T-helper 1 cell treated with Interleukin-12 subunit alpha and Interleukin-12 subunit beta and Interleukin-4 antibody, amounts not matched to agents 30 μg/mL and 1 μg/mL, for 36 hours (primary cell): Measurements from ENCODE around the gene DNAH7.
"Not testable (repeated sequence)": the region's sequence is repeated elsewhere in the genome, so short reads cannot be mapped to it uniquely, and the experiment has no call there.

ENCODE experiments used
- H3K27ac Mint-ChIP-seq: one replicate; pipeline ENCODE4 v1.8.0; 2021; ENCODE audit warnings: mild to moderate bottlenecking, mixed read lengths
- H3K27me3 Mint-ChIP-seq: one replicate; pipeline ENCODE4 v1.8.0; 2021; ENCODE audit warnings: low read depth, mixed read lengths
- H3K36me3 Mint-ChIP-seq: one replicate; pipeline ENCODE4 v1.8.0; 2021; ENCODE audit warnings: low read depth, mixed read lengths
- H3K4me1 Mint-ChIP-seq: one replicate; pipeline ENCODE4 v1.8.0; 2021; ENCODE audit warnings: low read depth, mixed read lengths
- H3K4me3 Mint-ChIP-seq: one replicate; pipeline ENCODE4 v1.8.0; 2021; ENCODE audit warnings: mild to moderate bottlenecking, moderate library complexity, mixed read lengths
- H3K9me3 Mint-ChIP-seq: one replicate; pipeline ENCODE4 v1.8.0; 2021; ENCODE audit warnings: mixed read lengths

The DNAH7 gene

DNA sequence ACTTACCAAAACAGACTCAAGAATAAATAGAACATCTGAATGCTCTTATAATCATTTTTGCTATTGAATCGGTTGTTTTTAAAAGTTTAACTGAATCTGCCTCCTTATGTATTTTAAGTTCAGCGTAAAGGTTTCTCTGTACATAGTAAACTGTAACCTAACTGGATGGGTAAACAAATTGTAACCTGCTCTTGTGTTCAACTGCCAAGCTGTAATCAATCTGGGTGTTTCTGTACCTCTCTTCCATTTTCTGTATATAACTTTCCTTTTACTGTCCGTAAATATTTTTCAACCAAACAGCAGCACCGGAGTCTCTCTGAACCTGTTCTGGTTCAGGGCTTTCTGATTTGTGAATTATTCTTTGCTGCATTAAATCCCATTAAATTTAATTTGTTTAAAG, 27.6 kb upstream of the DNAH7 start:
- no peak overlapping the region for H3K27ac Mint-ChIP-seq
- peaks cover 20% of the 10 kb centered on the region for H3K9me3 Mint-ChIP-seq
- peaks cover 4% of the 10 kb centered on the region for H3K27me3 Mint-ChIP-seq
- H3K4me1 Mint-ChIP-seq, result peaks cover 5% of the 10 kb centered on the region
- H3K36me3 Mint-ChIP-seq, result peaks cover 10% of the 10 kb centered on the region
- no peak overlapping the region for H3K4me3 Mint-ChIP-seq

DNA sequence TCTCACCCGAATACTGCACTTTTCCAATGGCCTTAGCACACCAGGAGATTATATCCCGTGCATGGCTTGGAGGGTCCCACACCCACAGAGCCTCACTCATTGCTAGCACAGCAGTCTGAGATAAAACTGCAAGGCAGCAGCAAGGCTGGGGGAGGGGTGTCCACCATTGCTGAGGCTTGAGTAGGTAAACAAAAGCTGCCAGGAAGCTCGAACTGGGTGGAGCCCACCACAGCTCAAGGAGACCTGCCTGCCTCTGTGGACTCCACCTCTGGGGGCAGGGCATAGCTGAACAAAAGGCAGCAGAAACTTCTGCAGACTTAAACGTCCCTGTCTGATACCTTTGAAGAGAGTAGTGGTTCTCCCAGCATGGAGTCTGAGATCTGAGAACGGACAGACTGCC, 20.8 kb upstream of the DNAH7 start:
- H3K4me1 Mint-ChIP-seq, result peaks cover 14% of the 10 kb centered on the region
- not testable (repeated sequence) for H3K4me3 Mint-ChIP-seq, H3K27ac Mint-ChIP-seq, H3K27me3 Mint-ChIP-seq
- peaks cover 34% of the 10 kb centered on the region for H3K9me3 Mint-ChIP-seq
- peaks cover 13% of the 10 kb centered on the region for H3K36me3 Mint-ChIP-seq

DNA sequence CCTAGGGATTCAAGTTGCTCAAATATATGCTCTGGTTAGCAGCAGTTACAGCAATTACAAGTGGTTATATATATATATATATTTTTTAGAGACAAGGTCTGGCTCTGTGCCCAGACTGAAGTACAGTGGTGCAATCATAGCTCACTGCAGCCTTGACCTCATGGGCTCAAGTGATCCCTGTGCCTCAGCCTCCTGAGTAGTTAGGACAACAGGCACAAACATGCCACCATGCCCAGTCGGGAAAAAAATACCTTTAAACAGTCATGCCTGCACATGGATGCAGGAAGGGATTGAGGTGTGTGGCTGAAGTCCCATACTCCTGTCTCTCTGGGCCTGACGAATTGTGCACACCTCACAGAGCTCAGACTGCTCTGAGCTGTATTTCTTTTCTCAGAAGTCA, 19.6 kb upstream of the DNAH7 start:
- peaks cover 40% of the 10 kb centered on the region for H3K9me3 Mint-ChIP-seq
- H3K27me3 Mint-ChIP-seq, result no peaks in the 10 kb centered on the region
- peaks cover 14% of the 10 kb centered on the region for H3K4me1 Mint-ChIP-seq
- peaks cover 9% of the 10 kb centered on the region for H3K36me3 Mint-ChIP-seq
- no peak overlapping the region for H3K27ac Mint-ChIP-seq
- H3K4me3 Mint-ChIP-seq, result no peak overlapping the region

DNA sequence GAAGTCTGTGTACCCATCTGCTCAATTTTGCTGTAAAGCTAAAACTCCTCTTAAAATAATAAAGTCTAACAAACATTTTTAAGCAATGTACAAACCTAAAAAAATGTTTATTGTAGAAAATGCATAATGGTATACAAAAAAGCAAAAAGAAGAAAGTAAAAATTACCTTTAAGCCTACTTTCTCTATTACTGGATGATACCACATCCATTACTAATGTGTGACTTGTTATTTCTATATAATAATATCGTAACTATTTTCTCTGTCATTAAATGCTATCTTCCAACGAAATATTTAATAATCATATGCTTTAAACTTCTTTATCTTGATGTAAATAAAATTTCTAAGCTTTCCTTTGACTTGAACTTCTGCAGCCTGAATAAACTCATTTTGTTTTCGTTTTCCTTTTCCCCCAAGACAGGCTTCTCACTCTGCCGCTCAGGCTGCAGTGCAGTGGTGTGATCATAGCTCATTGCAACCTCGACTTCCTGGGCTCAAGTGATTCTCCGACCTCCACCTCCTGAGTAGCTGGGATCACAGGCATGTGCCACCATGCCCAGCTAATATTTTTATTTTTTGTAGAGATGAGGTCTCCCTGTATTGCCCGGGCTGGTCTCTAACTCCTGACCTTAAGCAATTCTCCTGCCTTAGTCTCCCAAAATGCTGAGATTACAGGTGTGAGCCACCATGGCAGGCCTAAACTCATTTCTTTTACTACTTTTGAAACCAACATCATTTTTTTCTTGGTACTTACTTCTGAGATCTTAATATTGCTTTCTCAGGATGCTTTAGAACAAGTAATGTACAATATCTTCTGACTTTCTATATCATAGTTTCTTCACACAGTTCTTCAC, 18.1 kb upstream of the DNAH7 start:
- H3K4me1 Mint-ChIP-seq, result peaks cover 17% of the 10 kb centered on the region
- no peak overlapping the region for H3K27ac Mint-ChIP-seq
- H3K36me3 Mint-ChIP-seq, result peaks cover 19% of the 10 kb centered on the region
- H3K9me3 Mint-ChIP-seq, result peaks cover 40% of the 10 kb centered on the region
- no peak overlapping the region for H3K4me3 Mint-ChIP-seq
- no peaks in the 10 kb centered on the region for H3K27me3 Mint-ChIP-seq

DNA sequence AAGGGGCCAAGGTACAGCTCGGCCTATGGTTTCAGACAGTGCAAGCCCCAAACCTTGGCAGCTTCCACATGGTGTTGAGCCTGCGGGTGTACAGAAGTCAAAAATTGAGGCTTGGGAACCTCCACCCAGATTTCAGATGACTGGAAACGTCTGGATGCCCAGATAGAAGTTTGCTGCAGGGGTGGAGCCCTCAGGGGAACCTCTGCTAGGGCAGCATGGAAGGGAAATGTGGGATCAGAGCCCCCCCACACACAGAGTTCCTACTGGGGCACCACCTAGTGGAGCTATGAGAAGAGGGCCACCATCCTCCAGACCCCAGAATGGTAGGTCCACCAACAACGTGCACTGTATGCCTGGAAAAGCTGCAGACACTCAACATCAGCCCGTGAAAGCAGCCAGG, 15.0 kb upstream of the DNAH7 start:
- peaks cover 19% of the 10 kb centered on the region for H3K4me1 Mint-ChIP-seq
- peaks cover 16% of the 10 kb centered on the region for H3K36me3 Mint-ChIP-seq
- no peak overlapping the region for H3K4me3 Mint-ChIP-seq

DNA sequence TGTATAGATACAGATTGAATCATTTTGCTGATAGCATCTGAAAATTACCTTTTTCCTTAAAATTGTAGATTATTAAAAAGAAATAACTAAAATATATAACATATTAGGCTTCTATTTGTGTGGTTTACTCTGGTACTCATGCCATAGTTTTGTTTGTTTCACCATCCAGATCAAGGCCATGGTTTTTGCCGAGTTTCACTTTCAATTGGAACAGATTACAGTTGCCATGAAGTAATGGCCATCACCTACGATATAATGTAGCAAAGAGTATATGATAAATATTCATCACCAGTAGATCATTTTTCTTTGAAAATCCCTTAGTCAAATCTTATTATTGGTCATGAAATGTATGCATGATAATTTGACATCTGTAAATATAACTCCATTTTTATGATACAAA, 11.9 kb upstream of the DNAH7 start:
- Mint-ChIP-seq H3K9me3 (peaks cover 34% of the 10 kb centered on the region), H3K27me3 (no peaks in the 10 kb centered on the region), H3K36me3 (peaks cover 16% of the 10 kb centered on the region), H3K4me1 (peaks cover 12% of the 10 kb centered on the region), H3K4me3 (no peak overlapping the region), H3K27ac (no peak overlapping the region)

More for the DNA sequence above, 15.0 kb upstream of the DNAH7 start:
- Mint-ChIP-seq H3K27me3 (no peaks in the 10 kb centered on the region), H3K27ac (no peak overlapping the region), H3K9me3 (peaks cover 34% of the 10 kb centered on the region)

DNA sequence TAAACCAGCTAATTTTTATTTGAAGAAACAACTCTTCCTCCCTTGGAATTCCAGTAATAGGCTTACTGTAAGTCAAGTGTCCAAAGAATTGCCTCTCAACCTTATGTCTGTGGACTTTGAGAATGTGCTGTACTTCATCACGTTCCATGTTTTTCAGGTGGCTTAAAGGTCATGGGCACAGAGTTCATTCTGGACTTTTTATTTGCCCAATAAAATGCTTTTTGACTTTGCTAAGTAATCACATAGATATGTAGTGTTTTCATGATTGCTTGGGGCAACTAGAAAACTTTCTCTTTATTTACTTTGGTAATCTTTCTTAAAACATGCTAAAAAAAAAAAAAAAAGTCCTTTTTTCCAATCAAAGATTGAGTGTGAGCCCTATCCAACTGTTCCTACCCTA, 10.4 kb upstream of the DNAH7 start:
- H3K27ac Mint-ChIP-seq, result no peak overlapping the region
- H3K4me1 Mint-ChIP-seq, result peaks cover 12% of the 10 kb centered on the region
- H3K9me3 Mint-ChIP-seq, result peaks cover 22% of the 10 kb centered on the region
- peaks cover 15% of the 10 kb centered on the region for H3K36me3 Mint-ChIP-seq
- H3K27me3 Mint-ChIP-seq, result no peaks in the 10 kb centered on the region
- H3K4me3 Mint-ChIP-seq, result no peak overlapping the region

DNA sequence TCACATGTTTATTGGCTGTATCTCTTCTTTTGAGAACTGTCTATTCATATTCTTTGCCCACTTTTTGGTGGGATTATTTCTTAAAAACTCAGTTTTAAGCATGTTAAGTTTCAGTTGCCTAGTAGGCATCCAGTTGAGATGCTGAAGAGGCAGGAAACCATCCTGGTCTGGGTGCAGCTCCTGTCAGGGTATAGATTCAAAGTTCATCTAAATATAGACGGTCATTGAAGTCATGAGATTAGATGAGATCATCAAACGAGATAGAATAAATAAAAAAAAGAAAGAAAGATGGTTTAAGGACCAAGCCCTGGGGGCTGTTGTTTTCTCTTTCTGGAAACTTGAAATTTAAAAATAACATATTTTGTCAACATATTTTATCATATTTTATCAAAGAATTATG, 9.2 kb upstream of the DNAH7 start:
- Mint-ChIP-seq H3K4me1 (peaks cover 12% of the 10 kb centered on the region), H3K9me3 (peaks cover 10% of the 10 kb centered on the region), H3K27ac (no peak overlapping the region), H3K27me3 (no peaks in the 10 kb centered on the region), H3K36me3 (peaks cover 12% of the 10 kb centered on the region), H3K4me3 (no peak overlapping the region)

DNA sequence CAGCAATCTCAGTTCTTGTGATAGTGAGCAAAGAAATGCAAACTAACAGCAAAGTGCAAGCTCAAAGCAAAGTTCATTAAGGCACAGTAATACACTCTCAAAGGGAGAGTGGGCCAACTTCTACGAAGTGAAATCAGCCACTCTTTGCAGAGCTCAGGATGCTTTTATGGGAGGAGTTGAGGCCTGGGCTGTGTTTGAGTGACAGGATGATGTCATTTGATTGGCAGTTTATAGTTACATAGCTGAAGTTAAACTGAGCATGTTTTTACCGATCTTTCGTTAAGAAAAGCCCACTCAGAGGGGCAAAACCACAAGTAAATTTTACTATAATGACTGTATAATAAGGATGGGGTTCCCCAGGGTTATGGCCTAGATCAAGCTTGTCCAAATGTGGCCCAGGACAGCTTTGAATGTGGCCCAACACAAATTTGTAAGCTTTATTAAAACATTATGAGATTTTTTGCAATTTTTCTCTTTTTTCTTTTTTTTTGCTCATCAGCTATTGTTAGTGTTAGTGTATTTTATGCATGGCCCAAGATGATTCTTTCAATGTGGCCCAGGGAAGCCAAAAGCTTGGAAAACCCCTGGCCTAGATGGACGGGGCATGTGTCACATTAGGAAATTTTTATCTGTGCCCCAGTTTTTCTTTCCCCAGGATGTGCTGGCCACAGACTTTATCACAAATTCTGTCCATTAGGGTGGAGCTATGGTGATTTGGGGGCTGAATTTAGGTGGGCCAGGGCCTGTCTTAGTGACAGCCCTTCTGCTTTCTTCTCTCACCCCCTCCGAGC, 8.3 kb upstream of the DNAH7 start:
- H3K4me1 Mint-ChIP-seq, result peaks cover 11% of the 10 kb centered on the region
- no peak overlapping the region for H3K4me3 Mint-ChIP-seq
- peaks cover 2% of the 10 kb centered on the region for H3K9me3 Mint-ChIP-seq
- no peaks in the 10 kb centered on the region for H3K27me3 Mint-ChIP-seq
- H3K27ac Mint-ChIP-seq, result no peak overlapping the region
- peaks cover 5% of the 10 kb centered on the region for H3K36me3 Mint-ChIP-seq

DNA sequence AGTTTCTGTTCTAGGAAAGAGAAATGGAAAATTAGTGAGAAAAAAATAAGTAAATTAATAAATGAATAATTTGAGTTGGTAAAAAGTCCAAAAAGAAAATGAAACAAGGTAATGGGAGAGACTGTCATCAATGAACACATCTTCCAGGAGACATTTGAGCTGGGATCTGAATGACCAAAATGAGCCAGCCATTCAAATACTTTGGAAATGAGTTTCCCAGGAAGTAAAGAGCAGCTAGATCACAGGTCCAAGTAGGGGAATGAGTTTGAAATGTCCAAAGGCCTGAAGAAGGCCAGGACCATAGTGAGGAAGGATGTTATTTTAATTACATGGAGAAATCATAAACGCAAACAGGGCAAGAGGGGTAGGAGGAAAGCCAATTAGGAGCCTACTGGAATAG, 6.6 kb upstream of the DNAH7 start:
- no peak overlapping the region for H3K4me3 Mint-ChIP-seq

DNA sequence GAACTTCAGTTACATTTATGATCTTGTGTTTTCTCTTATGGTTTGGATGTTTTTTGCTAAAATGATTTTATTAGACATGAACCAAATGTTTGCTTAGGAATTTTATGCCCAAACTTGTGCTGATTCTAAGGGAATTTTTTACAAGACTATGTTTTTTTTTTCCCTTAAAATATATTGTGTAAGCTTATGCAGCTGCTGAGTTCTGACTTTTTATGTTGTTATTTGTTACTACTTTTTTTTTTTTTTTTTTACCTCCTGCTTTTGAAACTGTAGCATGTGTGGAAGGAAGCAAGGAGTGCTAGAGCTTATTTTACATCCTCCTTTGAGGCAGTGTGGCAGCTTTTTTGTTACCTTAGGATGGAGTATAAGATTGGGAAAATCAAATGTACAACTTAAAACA, 6.0 kb upstream of the DNAH7 start:
- H3K36me3 Mint-ChIP-seq, result no peaks in the 10 kb centered on the region

More for the DNA sequence above, 6.6 kb upstream of the DNAH7 start:
- H3K27ac Mint-ChIP-seq, result no peak overlapping the region
- peaks cover 5% of the 10 kb centered on the region for H3K4me1 Mint-ChIP-seq
- H3K9me3 Mint-ChIP-seq, result no peaks in the 10 kb centered on the region
- no peaks in the 10 kb centered on the region for H3K27me3 Mint-ChIP-seq
- H3K36me3 Mint-ChIP-seq, result no peaks in the 10 kb centered on the region

DNA sequence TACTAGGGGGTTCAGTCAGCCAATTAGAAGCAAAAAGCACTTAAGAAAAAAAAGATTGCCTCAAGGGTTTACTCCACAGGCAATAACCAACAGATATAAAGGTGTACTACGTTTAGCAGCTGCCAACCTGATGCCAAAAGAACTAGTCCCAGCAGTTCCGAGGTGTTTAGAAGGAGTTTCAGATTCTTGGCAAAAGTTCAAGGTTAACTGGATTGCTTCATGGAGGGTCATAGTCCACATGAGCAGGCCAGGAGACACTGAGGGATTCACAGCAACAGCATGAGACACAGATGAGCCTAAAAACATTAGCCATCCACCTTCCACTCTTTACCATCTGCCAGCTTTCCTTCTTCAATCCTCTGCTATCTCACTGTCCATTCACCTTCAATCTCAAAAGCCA, 4.9 kb upstream of the DNAH7 start:
- Mint-ChIP-seq H3K4me3 (no peak overlapping the region), H3K9me3 (no peaks in the 10 kb centered on the region), H3K27ac (no peak overlapping the region), H3K27me3 (peaks cover 5% of the 10 kb centered on the region), H3K36me3 (no peaks in the 10 kb centered on the region), H3K4me1 (no peaks in the 10 kb centered on the region)

More for the DNA sequence above, 6.0 kb upstream of the DNAH7 start:
- Mint-ChIP-seq H3K4me3 (no peak overlapping the region), H3K9me3 (no peaks in the 10 kb centered on the region), H3K27me3 (no peaks in the 10 kb centered on the region), H3K27ac (no peak overlapping the region), H3K4me1 (peaks cover under 1% of the 10 kb centered on the region)

DNA sequence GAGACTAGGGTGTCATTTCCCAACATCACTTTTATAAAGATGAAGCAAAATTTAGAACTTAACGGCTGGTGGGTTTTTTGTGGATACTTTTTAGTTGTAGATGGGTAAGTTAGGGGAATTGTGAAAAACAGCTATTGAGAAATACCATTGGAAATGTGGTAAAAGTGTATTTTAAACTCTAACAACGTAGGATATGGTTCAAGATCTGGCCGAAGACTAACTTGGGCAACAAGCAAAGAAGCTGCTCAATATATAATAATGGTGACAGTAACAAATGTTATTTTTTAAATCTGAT, 1.6 kb downstream of the DNAH7 start:
- Mint-ChIP-seq H3K4me3 (no peak overlapping the region), H3K27me3 (peaks cover 20% of the 10 kb centered on the region), H3K4me1 (peaks cover 8% of the 10 kb centered on the region), H3K36me3 (no peaks in the 10 kb centered on the region), H3K9me3 (no peaks in the 10 kb centered on the region), H3K27ac (no peak overlapping the region)

DNA sequence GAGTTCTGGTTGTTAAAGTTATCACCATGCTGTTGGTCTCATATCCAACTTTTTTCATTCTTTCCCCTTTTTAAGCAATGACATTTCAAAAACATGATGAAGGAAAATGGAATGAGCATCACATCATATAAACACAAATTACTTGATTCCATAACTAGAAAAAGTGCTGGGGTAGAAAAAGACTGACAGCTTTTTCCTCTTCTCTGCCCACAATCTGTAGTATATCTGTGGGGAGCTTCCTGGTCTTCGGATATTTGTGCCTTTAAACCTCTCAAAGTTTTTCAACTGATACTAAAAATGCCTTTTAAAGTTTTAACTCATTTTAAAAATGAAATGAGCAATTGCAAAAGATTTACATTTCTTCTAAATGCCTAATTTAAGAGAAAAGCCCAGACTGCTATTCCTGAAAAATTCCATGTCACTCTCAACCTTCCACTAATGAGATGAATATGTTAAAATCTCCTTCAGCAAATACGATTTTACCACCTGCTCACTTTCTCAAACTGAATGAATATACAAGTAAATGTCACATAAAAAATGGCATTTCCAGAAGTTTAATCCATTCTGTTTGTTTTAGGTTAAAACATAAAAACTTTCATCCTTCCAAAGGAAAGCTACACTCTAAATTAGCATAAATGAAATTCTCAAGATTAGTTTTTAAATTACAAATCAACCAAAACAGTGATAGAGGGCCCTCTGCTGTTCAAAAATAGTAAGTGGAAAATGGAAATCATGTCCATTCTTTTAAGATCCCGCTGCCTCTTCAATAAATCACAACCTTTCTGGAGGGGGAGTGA, 2.1 kb downstream of the DNAH7 start:
- Mint-ChIP-seq H3K9me3 (no peaks in the 10 kb centered on the region), H3K4me3 (no peak overlapping the region), H3K36me3 (no peaks in the 10 kb centered on the region), H3K27ac (no peak overlapping the region), H3K27me3 (peaks cover 20% of the 10 kb centered on the region), H3K4me1 (peaks cover 8% of the 10 kb centered on the region)
